ENCODE measurements around the gene PSMD9. TPM values are rescaled to one million over a fixed set of nuclear protein-coding genes. Genes with fewer than 3 reads are reported as not detected.

Gene PSMD9
- total RNA-seq, 1 experiment from 2014 or later, result 241 TPM

DNA sequence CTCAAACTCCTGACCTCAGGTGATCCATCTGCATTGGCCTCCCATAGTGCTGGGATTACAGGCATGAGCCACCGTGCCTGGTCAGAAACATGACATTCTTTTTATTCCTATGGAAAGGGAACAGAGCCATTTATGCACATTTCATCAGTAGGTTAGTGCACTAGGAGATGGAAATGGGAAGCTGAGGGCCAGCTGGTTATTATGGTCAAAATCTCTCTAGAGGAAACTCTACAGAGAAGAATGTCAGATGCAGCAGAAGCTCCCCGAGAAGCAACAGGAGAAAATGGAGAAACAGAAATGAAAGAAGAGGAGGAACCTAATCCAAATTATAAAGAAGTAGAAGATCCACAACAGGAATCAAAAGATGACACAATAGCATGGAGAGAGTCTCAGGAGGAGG is 32.5 kb downstream of the PSMD9 start:
- BruUV-seq (replicated peaks), result no TSS peak
- Histone ChIP-seq H3K79me2 (ENCODE audit: low read length) (no peaks in the 10 kb centered on the region), H4K20me1 (ENCODE audit: low read length) (no peaks in the 10 kb centered on the region), H3K4me3 (ENCODE audit: low read length) (no peak overlapping the region), H3K36me3 (ENCODE audit: low read depth, low read length) (peaks cover 22% of the 10 kb centered on the region), H3K4me2 (ENCODE audit: low read length) (no peak overlapping the region), H3F3A (ENCODE audit: low read length, unreplicated experiment) (no peaks in the 10 kb centered on the region), H3K9me2 (replicated peaks; ENCODE audit: low read length) (no peaks in the 10 kb centered on the region), H3K27ac (ENCODE audit: low read length) (no peak overlapping the region), H3K9ac (ENCODE audit: low read length) (no peak overlapping the region), H3K4me1 (ENCODE audit: insufficient read depth, low read length) (no peaks in the 10 kb centered on the region), H3K9me3 (ENCODE audit: low read length) (no peaks in the 10 kb centered on the region), H3K27me3 (ENCODE audit: low read length) (no peaks in the 10 kb centered on the region), H2AFZ (ENCODE audit: low read length) (no peak overlapping the region)
- DNase-seq, result no peak
- ChIA-PET POLR2A (ENCODE audit: unreplicated experiment) (no interaction called here), CTCF (no interaction called here)
- ATAC-seq, result no peak
- intact Hi-C loops (cut with micrococcal nuclease), result no loop called here
- TF ChIP-seq, protein P1, sequence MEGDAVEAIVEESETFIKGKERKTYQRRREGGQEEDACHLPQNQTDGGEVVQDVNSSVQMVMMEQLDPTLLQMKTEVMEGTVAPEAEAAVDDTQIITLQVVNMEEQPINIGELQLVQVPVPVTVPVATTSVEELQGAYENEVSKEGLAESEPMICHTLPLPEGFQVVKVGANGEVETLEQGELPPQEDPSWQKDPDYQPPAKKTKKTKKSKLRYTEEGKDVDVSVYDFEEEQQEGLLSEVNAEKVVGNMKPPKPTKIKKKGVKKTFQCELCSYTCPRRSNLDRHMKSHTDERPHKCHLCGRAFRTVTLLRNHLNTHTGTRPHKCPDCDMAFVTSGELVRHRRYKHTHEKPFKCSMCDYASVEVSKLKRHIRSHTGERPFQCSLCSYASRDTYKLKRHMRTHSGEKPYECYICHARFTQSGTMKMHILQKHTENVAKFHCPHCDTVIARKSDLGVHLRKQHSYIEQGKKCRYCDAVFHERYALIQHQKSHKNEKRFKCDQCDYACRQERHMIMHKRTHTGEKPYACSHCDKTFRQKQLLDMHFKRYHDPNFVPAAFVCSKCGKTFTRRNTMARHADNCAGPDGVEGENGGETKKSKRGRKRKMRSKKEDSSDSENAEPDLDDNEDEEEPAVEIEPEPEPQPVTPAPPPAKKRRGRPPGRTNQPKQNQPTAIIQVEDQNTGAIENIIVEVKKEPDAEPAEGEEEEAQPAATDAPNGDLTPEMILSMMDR (conservative IDR thresholded peaks at IDR 0.05; ENCODE audit: low read depth, low read length), result no peak
- TF ChIP-seq EZH2 (IDR thresholded peaks at IDR 0.05; ENCODE audit: low read length, unreplicated experiment) (no peak), EZH2phosphoT487 (IDR thresholded peaks at IDR 0.05; ENCODE audit: borderline replicate concordance, low read length) (no peak)

DNA sequence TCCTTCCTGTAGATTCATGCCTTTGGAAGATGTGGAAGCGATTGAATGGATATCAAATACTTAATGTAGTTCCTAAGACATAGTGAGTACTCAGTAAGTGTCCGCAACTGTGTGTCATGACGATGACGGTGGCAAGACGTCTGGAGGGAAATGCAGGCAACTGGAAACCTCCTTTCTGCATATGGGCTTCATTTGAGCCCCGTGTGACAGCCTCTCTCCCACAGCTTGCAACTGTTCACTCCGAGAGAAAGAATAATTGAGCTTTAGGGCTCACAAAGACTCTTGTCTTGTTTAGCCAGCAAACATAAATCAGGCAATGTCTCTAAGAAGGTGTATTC is 36.7 kb downstream of the PSMD9 start:
- no peak overlapping the region for H3K9ac ChIP-seq (ENCODE audit: low read length)
- no peaks in the 10 kb centered on the region for H3K4me1 ChIP-seq (ENCODE audit: insufficient read depth, low read length)
- no peaks in the 10 kb centered on the region for H3K9me3 ChIP-seq (ENCODE audit: low read length)
- BruUV-seq (replicated peaks), result no TSS peak
- H3K4me2 ChIP-seq (ENCODE audit: low read length), result no peak overlapping the region
- no peak overlapping the region for H3K4me3 ChIP-seq (ENCODE audit: low read length)
- intact Hi-C loops (cut with micrococcal nuclease), result no loop called here
- no peaks in the 10 kb centered on the region for H3K27me3 ChIP-seq (ENCODE audit: low read length)
- H4K20me1 ChIP-seq (ENCODE audit: low read length), result no peaks in the 10 kb centered on the region
- DNase-seq (no peak), ATAC-seq (no peak)
- H3K9me2 ChIP-seq (replicated peaks; ENCODE audit: low read length), result no peaks in the 10 kb centered on the region
- CTCF ChIA-PET, result interaction anchor here (0.6 kb wide), 1 partner anchor 431 kb away, joined by 6 read pairs; no protein-coding TSS in a partner anchor
- no peak overlapping the region for H3K27ac ChIP-seq (ENCODE audit: low read length)
- POLR2A ChIA-PET (ENCODE audit: unreplicated experiment), result no interaction called here
- no peak overlapping the region for H2AFZ ChIP-seq (ENCODE audit: low read length)
- no peaks in the 10 kb centered on the region for H3K36me3 ChIP-seq (ENCODE audit: low read depth, low read length)
- H3K79me2 ChIP-seq (ENCODE audit: low read length), result no peaks in the 10 kb centered on the region
- TF ChIP-seq, protein P1 (conservative IDR thresholded peaks at IDR 0.05; ENCODE audit: low read depth, low read length), result no peak
- TF ChIP-seq EZH2phosphoT487 (IDR thresholded peaks at IDR 0.05; ENCODE audit: borderline replicate concordance, low read length) (no peak), EZH2 (IDR thresholded peaks at IDR 0.05; ENCODE audit: low read length, unreplicated experiment) (no peak)
- H3F3A ChIP-seq (ENCODE audit: low read length, unreplicated experiment), result no peaks in the 10 kb centered on the region

DNA sequence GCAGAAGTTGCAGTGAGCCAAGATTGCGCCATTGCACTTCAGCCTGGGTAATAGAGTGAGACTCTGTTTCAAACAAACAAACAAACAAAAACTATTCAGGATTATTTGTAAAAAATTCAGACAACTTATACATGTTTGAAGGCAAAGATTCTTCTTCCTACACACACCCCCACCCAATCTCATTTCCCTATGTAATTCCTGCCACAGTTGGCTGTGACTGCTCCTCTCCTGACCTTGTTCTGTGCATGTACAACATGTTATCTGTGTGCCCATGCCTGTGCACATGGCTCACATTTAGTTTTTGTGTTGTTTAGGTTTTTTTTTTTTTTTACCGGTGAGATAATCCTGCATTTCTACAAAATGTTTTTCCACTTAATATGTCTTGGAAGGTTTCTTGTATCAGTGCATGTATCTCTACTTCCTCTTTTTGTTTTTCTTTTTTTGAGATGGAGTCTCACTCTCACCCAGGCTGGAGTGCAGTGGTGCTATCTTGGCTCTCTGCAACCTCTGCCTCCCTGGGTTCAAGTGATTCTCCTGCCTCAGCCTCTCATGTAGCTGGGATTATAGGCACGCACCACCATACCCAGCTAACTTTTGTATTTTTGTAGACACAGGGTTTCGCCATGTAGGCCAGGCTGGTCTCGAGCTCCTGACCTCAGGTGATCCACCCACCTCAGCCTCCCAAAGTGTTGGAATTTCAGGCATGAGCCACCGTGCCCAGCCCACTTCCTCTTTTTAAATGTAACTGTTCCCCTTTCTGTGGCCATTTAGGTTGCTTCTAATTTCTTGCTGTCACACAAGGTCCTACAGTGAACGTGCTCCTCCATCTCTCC is 38.5 kb downstream of the PSMD9 start:
- ChIA-PET CTCF (no interaction called here), POLR2A (ENCODE audit: unreplicated experiment) (no interaction called here)
- Histone ChIP-seq H3K9me2 (replicated peaks; ENCODE audit: low read length) (no peaks in the 10 kb centered on the region), H3K79me2 (ENCODE audit: low read length) (no peaks in the 10 kb centered on the region), H3K9me3 (ENCODE audit: low read length) (no peaks in the 10 kb centered on the region), H3K4me3 (ENCODE audit: low read length) (no peak overlapping the region), H3K4me2 (ENCODE audit: low read length) (no peak overlapping the region), H4K20me1 (ENCODE audit: low read length) (no peaks in the 10 kb centered on the region), H3K27ac (ENCODE audit: low read length) (no peak overlapping the region), H2AFZ (ENCODE audit: low read length) (no peak overlapping the region), H3F3A (ENCODE audit: low read length, unreplicated experiment) (no peaks in the 10 kb centered on the region), H3K9ac (ENCODE audit: low read length) (no peak overlapping the region), H3K27me3 (ENCODE audit: low read length) (no peaks in the 10 kb centered on the region), H3K4me1 (ENCODE audit: insufficient read depth, low read length) (no peaks in the 10 kb centered on the region), H3K36me3 (ENCODE audit: low read depth, low read length) (no peaks in the 10 kb centered on the region)
- TF ChIP-seq, protein P1 (conservative IDR thresholded peaks at IDR 0.05; ENCODE audit: low read depth, low read length), result no peak
- TF ChIP-seq EZH2phosphoT487 (IDR thresholded peaks at IDR 0.05; ENCODE audit: borderline replicate concordance, low read length), result no peak
- ATAC-seq (no peak), DNase-seq (no peak)
- BruUV-seq (replicated peaks), result no TSS peak
- intact Hi-C loops (cut with micrococcal nuclease), result no loop called here
